T47D (cell line): Measurements from ENCODE around the gene LITAF.
"Not testable (repeated sequence)": the region's sequence is repeated elsewhere in the genome, so short reads cannot be mapped to it uniquely, and the experiment has no call there.

Source experiments
- DNase-seq, 2 experiments: peaks; one replicate each; pipeline versions ENCODE4 v3.0.0 to v3.0.0-alpha.2; 2011 to 2012; ENCODE audit warnings: low read depth in 1 of 2, low spot score in 1 of 2
- JUND ChIP-seq: IDR thresholded peaks from 2 replicates; pipeline ENCODE4 v1.6.1; 2012; ENCODE audit warnings: low read depth
- in situ Hi-C: cut with HindIII; loops from 2 replicates; pipeline ENCODE4 v1.10.0; 2016; ENCODE audit warnings: low sequenced_read_pairs, low pct_unique_long_range_greater_than_20kb

The LITAF gene

DNA sequence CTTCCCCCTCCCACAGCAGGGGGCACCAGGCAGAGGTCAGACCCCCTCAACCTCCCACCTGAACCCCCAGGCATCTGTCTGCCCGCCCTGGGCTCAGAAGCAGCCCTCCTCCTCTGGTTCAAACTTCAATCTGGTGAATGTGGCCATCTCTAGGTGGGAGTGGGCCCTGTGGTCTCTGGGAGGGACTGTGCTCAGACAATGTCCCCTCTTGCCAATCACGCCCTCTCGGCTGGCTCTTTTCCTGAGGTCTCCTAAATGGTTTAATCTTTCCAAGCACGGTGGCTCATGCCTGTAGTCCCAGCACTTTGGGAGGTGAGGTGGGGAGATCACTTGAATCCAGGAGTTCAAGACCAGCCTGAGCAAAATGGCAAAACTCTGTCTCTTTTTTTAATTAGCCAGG, 15.2 kb downstream of the LITAF start:
- in situ Hi-C loops: no loop called here
- DNase-seq: no peak
- TF ChIP-seq JUND: no peak

DNA sequence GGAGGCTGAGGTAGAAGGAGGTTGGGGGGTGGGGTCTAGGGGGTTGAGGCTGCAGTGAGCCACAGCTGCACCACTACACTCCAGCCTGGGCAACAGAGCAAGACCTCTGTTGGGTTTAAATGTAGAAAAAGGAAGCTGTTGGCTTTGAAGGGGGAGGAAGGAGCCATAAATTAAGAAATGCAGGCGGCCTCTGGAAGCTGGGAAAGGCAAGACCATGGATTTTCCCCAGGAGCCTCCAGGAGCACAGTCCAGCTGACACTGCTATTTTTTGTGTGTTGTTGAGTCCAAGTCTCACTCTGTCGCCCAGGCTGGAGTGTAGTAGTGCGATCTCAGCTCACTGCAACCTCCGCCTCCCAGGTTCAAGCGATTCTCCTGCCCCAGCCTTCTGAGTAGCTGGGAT, 15.9 kb downstream of the LITAF start:
- DNase-seq: no peak
- TF ChIP-seq JUND: no peak
- in situ Hi-C loops: no loop called here

DNA sequence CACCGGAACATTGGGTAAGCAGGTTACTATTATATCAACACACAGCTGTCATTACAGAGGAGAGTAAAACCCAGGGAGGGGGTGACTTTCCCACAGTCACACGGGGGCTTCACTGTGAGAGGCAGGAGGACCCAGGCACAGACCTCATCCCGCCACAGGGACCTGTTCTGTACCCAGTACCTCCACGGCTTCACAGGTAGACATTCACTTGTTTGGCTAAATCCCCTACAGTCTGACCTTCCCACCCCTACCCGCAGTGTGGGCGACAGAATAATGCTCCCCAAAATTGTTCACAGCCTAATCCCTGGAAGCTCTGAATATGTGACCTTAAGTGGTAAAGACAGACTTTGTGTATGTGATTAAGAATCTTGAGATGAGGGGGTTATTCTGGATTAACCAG, 16.5 kb downstream of the LITAF start:
- no peak for TF ChIP-seq JUND
- DNase-seq: no peak
- in situ Hi-C loops: no loop called here

DNA sequence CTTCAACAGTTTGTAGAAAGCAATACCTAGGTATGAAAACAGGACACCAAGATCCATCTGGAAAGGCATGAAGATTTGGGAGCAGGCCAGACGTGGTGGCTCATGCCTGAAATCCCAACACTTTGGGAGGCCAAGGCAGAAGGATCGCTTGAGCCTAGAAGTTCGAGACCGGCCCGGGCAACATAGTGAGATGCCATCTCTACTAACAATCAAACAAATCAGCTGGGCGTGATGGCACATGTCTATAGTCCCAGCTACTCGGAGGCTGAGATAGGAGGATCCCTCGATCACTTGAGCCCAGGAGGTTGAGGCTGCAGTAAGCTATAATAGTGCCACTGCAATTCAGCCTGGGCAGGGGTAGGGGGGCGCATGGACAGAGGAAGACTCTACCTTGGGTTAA, 20.3 kb downstream of the LITAF start:
- TF ChIP-seq JUND: no peak
- in situ Hi-C loops: no loop called here

DNA sequence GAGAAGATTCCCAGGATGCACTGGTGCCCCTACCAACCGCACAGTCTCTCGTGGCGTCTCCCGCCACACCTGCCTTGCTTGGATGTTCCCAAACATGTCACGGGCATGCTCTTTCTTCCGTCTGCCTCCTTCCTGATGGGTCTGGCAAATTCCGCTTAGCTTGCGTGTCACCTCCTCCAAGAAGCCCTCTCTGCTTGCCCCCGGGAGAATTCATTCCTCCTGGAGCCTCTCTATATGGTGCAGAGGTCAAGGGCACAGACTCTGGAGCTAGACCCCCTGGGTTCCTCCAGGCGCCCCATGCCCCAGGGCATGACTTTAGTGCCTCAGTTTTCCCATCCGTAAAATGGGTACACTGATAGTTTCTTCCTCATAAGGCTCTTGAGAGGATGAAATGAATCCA, 21.1 kb downstream of the LITAF start:
- in situ Hi-C loops: no loop called here
- no peak for DNase-seq
- TF ChIP-seq JUND: no peak

More for the DNA sequence above, 20.3 kb downstream of the LITAF start:
- no peak for DNase-seq

DNA sequence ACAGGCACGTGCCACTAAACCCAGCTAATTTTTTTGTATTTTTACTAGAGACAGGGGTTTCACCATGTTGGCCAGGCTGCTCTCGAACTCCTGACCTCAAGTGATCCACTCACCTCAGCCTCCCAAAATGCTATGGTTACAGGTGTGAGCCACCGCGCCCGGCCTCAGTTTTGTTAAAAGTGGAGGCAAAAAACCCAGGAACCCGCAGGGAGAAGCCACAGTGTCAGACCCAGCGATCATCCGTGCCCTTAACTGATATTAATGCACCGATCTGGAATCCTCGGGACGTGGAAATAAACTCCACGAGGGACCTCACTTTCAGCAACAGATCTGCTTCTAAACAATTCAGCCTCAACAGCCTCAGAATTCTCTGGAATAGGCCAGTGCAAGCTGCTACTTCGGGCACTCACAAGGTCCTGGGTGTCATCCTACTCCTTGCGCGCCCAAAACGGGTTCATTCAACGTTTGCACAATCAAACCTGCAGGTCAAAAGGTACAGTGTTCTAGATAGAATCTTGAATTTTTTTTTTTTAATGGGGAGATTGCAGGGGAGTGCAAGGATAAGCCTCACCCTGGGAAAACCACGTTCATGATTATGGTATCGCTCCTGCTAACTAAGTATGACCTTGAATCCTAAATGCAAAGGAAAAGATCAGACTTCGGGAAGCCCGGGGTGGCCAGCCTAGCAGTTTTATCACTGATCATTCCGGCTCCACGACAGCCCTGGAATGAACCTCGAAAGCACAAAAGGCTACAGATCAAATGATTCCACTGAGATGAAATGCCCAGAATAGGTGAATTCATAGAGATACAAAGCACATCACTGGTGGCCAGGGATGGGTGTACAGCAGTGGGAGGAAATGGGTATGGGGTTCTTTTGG, 22.4 kb downstream of the LITAF start:
- no peak for DNase-seq
- no peak for TF ChIP-seq JUND
- in situ Hi-C loops: no loop called here

DNA sequence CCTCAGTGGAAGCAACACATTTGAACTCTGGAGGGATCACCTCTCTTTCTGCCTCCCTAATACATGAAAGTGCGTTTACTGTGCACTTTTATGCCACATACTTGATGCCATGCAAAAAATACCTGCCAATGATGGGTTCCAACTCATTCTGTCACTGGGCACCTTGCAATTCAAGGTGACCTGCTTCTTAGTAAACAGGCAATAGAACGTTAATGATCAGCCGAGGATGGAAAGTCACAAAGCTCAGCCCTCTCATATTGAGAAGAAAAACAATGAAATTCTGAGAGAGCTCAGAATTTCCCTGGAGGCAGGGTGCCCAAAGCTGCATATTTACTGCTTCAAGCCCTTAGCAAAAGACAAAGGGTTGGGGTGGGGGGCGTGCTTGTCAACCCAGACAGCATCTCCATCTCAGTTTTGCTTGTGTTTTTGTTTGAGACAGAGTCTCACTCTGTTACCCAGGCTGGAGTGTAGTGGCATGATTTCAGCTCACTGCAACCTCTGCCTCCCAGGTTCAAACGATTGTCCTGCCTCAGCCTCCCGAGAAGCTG, 23.2 kb downstream of the LITAF start:
- DNase-seq: no peak
- no peak for TF ChIP-seq JUND
- in situ Hi-C loops: no loop called here

DNA sequence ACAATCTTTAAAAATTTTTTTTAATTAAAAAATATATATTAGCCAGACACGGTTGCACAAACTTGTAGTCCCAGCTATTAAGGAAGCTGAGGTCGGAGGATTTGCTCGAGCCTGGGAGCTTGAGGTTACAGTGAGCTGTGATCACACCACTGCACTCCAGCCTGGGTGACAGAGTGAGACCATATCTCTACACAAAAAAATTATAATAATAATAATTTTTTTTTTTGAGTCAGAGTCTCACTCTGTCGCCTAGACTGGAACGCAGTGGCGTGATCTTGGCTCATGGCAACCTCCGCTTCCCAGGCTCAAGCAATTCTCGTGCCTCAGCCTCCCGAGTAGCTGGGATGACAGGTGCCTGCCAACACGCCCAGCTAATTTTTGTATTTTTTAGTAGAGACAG, 23.8 kb downstream of the LITAF start:
- no peak for DNase-seq
- in situ Hi-C loops: no loop called here
- TF ChIP-seq JUND: no peak

DNA sequence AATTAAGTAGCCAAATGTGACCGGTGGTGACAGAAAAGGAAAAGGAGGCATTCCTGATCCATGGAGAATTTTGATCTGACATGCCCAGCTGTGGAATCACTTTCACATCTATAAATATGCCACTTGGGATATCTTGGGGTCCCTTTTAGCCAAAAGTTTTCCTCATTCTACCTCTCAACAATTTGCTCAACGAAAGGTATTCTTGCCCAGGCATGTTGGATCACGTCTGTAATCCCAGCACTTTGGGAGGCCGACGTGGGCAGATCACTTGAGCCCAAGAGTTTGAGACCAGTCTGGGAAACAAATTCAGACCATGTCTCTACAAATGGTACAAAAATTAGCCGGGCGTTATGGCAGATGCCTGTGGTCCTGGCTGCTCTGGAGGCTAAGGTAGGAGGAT, 24.3 kb downstream of the LITAF start:
- TF ChIP-seq JUND: no peak
- in situ Hi-C loops: no loop called here
- no peak for DNase-seq

DNA sequence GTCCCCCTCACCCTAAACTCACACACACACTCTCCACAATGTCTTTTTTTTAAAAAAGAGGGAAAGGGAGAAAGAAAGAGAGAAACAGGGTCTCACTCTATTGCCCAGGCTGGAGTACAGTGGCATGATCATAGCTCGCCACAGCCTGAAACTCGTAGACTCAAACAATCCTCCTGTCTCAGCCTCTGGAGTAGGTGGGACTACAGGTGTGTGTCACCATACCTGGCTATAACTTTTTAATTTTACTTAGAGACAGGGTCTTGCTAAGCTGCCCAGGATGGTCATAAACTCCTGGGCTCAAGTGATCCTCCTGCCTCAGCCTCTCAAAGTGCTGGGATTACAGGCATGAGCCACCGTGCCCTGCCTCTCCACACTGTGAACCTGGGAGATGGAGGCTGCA, 24.9 kb downstream of the LITAF start:
- in situ Hi-C loops: no loop called here
- TF ChIP-seq JUND: no peak
- DNase-seq: no peak

DNA sequence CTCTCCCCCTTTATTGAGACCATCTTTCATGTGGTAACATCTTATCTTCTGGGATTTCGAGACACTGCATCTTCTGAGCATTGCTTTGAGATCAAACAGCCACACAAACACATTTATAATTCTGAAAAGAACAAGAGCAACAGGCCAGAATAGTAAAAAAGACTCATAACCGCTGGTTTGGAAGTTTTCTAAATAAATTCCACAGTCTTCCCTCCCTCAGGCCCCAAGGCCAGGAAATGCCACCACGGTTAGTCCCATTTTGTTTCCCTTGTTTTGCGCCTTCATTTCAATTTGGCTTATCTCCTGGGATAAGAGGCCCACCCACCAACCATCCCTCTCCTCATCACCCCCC, 25.3 kb downstream of the LITAF start:
- TF ChIP-seq JUND: no peak
- no peak for DNase-seq
- in situ Hi-C loops: no loop called here

DNA sequence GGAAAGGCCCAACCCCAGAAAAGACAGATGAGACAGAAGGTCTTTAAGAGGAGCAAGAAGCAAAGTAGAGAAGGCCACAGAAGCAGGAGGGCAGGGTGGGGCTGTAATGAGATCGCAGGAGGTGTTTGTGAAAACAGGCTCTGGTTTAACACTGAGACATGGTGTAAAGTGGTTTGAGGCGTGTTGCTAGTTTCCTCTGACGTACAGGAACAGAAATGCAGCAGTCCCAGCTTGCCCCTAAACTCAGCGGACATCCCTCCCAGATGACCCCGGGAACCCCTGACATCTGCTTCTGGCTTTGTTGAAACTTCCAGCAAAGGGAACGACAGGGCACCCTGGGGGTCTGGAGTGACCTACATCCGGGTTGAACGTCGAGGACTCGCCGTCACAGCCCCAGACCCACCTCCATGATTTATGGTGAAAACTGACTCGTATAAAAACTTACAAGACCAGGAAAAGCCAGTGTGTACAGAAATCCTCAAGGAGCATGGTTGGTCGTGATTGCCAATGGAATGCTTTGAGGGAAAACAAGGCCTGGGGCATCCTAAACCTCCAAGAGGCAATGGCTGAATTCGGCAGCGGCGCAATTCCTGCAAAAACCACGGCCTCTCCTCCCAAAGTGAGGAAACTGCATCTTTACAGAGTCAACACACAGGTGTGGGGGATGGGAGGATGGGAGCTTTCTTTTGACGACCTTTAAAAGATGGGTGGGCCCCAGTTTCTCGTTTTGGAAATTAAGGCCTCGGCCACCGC, 25.8 kb downstream of the LITAF start:
- in situ Hi-C loops: no loop called here
- TF ChIP-seq JUND: no peak
- no peak for DNase-seq

DNA sequence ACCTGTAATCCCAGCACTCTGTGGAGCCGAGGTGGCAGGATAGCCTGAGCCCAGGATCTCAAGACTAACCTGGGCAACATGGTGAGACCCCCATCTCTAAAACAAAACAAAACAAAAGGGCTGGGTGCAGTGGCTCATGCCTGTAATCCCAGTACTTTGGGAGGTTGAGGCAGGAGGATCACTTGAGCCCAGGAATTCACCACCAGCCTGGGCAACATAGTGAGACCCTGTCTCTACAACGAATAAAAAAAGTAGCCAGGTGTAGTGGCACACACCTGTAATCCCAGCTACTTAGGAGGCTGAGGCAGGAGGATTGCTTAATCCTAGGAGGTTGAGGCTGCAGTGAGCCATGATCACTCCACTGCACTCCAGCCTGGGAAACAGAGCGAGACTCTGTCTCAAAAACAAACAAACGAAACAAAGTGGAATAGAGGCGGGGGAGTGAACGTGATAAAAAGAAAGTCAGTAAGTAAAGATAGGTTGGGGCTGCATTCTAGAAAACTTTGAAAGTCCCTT, 28.4 kb downstream of the LITAF start:
- in situ Hi-C loops, DNase-seq: not testable (repeated sequence)
